HL-60/S4 treated with retinoic acid at 250 ng/mL for 4 days and 3 days (cell line): ENCODE results near the gene NCKIPSD.

Experiments used
- in situ Hi-C: fragments of 300-500 bp; cut with MboI; formaldehyde crosslinking; loops from 2 replicates; pipeline ENCODE4 v1.7.0; 2022; ENCODE audit warnings: low sequenced_read_pairs

The NCKIPSD gene

DNA sequence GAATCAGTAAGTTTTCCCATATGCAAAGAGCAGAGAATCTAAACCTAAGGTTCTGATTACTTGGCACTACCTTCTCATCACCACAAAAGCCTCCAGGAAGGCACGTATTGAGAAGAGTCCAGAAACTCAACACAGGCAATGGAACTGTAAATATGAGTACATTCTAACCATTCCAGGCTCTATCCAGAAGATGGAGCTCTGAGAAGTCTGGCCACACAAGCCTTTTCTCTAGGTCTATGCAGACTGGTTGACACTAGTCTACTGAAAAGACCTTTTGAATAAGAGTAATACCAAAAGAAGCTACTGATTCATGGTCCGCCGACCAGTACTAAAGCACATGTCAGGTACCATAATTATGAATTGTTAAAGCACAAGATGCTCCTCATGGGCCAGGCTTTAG lies 12.2 kb upstream of the NCKIPSD start:
- in situ Hi-C loops: no loop called here

DNA sequence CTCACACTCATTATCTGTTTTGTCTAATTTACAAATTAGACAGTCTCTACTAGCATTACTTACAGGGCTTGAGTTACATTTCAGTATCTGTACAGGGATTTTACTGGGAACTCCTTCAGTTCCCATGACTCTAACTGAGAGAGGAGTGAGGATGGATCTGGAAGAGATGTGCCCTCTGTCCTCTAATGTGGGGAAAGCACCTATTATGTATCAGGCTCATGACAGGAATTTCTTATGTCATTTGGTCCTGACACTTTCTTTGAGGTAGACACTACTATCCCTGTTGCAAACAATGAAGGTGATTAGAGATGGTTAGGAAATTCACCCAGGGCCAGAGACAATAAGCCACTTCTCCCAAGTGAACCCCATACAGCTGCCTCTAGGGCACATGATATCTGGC lies 10.9 kb upstream of the NCKIPSD start:
- in situ Hi-C loops: no loop called here

DNA sequence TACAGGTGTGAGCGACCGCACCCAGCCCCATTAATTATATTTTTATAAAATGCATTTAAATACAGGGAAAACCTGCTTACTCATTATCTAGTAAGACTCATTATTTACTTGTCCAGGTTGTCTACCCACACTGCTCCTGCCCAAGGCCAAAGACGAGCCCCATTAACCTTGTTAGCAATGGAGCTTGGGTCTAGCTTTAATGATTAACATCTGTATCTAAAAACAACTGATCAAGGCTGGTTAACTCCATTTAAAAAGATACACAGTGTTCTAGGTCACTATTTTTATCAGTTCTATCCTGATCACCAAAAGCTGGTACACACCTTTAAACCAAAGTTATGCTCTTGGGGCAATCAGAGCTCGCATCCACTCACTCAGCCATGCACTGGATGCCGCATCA lies 10.4 kb upstream of the NCKIPSD start:
- in situ Hi-C loops: no loop called here

DNA sequence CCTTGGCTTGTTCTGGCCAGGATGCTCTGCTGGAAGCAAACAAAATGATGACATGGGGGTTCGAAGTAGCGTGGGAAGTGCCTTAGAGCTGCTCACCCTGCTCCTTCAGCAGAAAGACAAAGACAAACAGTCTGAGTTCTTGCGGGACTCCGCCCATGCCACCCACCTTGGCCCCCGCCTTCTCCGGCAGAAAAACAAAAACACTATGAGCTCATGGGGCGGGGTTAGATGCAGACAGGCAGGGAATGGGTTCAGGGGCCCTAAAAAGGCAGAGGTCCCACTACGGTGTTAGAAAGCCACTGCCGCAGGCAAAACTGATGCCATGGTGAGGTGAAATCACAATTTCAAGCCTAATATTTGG lies 9.7 kb upstream of the NCKIPSD start:
- in situ Hi-C loops: no loop called here

DNA sequence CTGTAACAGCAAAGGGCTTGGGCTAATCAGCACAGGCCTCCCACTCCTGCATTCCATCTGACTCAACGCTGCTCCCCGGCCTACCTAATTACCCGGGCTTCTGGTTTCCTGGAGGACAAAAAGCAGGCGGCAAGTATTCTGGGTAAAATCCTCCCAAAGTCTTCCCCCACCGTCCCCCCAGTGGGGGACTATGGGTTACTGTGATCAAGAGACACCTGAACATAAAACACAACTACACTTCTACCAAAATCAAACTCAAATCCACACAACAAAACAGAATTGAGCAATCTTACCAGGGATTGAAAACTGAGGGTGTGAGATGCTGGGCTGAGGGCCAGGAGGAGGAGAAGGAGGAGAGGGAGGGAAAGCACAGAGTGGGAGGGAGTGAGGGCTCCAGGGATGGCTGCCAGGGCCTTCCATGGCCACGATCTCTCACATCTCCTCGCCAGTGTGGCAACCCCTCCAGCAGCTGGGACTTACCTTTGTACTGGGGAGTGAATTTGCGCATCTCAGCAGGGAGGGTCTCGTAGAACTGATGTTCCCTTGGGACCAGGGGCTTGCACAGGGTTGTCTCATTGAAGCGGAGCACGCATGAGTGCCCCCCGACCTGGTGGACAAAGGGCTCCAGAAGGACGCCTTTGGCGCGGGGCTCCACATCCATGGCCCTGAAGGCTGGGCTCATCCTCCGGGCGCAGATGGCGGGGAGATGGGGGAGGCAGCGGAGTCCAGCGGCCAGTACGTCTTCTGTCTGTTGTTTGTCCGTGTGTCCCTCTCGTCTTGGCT lies 9.1 kb upstream of the NCKIPSD start:
- in situ Hi-C loops: no loop called here

DNA sequence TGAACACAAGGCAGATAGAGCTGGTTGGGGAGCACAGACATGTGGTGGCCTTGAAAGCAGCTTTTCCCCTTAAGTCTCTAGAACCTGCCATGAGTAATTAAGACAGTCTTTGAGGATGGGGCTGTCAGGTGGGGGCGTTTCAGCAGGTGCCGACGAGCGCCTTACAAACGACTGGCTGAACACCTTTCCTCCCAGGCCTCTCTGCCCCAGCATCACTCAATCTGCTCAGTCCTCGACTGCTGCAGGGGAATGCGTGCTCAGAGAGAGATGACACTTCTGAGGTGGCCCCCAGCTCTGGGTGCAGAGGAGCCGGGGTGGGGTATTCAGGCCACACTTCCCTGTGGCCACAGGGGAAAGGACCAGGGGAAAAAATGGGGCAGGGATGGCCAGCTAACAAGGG lies 8.1 kb upstream of the NCKIPSD start:
- in situ Hi-C loops: no loop called here

DNA sequence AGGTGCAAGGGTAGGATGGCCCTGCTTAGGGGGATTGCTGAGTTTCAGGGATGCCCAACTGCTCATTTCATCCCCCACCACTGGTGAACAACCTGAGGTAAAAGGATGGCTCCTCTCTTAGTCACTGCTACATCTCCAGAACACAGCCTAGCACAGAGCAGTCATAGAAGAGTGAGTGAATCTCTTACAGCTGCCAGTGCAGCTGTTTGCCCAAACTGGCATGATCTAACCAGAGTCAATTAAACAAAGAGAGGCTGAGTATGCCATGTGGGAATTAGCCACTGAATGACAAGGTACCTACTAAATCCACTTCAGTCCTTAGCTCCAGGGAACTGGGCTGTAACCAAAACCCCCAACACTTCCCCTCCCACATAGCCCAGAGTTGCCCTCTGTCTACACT lies 6.8 kb upstream of the NCKIPSD start:
- in situ Hi-C loops: no loop called here

DNA sequence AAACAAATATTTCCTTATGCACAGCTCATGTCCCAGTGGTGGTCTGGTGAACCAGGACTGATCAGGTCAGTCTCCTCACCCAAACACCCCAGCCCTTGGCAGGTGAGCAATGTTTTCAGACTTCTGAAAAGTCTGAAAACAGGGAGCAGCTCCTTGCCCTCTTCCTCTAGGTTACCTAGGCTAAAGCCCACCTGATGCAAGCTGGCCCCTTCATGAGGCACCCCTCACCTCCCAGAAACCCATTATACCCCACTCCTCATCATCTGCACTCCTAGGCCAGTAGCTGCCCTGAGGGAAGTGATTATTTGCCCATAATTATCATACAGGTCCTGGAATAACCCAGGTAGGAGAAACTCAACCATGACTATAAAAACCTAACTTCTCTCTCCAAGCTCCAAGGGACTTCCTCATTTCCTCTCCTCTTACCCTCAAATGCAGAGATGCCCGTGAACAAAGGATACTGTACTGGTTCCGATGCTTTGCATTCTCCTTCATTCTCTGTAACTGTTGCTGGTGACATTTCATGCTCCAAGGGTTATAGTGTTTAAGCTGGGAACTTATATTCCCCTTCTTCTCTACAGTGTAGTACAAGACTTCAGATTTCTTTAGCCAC lies 5.2 kb upstream of the NCKIPSD start:
- in situ Hi-C loops: no loop called here

DNA sequence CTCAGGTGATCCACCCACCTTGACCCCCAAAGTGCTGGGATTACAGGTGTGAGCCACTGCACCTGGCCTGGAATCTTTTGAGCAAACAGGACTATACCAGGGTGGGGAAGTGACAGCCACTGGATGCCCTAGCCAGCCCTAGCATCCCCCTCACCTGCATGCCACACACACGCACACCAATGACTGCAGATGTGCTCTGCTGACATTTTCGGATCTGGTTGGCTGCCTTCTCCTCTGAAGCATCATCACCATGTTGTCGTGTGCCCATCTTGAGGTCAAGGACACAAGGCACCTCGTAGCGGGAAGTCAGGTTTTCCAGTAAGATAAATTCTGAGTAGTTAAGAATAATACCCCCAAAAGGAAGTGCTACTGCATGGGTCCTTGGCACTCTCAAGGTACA lies 3.7 kb upstream of the NCKIPSD start:
- in situ Hi-C loops: no loop called here

DNA sequence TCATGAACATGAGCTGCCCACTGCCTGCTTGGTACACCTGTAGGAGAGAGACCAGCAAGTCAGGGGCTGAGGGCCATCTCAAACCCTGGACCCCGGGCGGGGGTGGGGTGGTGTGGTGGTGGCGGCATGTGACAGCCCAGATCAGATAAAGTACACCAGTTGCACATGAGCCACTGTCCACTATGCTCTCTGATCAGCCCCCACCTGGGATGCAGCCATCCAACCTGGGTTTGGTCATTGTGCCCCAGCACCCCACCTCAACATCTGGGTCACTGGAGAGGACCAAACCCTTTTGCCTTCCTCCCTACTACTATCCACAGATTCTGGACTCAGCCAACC lies 3.0 kb upstream of the NCKIPSD start:
- in situ Hi-C loops: no loop called here

DNA sequence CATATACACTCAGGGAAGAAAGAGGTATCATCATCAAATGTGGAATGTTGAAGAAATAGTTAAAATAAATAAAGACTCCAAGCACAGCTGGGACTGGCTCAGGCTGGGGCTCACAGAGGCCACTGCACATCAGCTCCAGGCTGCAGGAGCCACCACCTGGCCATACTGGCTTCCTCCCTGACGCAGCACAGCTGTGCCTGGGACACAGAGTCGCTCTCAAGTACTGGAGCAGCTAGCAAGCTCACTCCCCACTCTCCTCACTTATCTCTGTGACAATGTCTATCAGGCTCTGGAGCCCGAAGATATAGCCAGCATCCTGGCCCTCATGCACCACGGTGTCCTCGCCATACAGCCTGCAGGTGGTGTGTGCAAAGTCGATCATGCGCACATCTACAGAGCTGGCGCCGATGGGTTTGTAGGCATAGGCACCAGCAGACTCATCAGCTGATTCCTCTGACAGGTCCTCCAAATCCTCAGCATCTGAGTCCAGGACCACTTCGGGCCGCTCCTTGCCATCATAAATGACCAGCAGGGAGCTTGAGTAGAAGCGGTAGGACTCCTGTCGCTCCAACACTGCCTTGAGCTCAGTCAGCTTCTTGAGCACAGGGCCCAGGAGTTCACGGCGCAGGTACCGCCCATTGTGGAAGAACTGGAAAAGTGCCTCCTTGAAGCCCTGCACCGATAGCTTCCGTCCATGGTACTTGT lies 2.5 kb upstream of the NCKIPSD start:
- in situ Hi-C loops: no loop called here

DNA sequence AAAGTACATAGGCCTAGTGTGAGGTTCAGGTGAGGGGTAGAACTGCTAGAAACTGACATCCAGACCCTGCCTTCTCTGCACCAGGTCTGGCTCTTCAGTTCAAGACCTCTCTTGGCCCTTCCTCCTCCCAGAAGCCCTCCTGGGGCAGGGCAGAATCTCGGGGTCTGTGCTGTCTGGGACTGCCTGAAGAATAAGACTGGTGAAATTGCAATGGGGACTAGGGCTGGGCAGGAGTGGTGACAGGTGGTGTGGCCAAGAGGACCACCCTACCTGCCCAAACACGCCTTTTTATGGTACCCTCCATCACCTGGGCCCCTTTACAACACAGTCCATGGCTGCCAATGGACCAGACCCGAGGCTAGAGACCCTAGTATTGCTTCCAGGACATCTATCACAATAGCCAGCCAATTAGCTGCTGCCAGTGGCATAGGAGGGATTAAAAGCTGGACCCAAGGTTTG lies 1.5 kb upstream of the NCKIPSD start:
- in situ Hi-C loops: no loop called here

DNA sequence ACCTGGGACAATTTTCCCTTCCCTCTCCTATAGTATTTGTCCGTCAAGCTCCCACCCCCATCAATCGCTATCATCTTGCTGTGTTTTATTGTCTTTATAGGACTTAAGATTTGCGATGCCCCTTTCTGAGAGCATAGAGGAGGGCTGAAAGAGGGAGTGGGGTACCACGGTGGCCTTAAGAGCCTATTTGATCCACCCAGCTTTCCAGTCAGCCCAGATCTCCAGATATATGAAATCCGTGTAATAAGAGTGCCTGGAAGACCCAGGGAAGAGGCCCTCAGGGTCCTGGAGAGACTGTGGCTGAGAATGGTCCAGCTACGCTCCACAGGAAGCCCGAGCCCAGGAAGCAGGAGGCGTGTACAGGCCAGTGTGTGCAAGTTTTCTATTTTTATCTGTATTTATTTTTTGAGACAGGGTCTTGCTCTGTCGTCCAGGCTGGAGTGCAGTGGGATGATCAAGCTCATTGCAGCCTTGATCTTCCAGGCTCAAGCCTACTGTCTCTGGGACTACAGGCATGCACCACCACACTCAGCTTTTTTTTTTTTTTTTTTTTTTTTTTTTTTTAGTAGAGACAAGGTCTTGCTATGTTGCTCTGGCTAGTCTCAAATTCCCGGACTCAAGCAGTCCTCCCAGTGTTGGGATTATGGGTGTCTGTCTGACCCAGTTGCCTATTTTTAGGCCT lies 964 bp upstream of the NCKIPSD start:
- in situ Hi-C loops: no loop called here

DNA sequence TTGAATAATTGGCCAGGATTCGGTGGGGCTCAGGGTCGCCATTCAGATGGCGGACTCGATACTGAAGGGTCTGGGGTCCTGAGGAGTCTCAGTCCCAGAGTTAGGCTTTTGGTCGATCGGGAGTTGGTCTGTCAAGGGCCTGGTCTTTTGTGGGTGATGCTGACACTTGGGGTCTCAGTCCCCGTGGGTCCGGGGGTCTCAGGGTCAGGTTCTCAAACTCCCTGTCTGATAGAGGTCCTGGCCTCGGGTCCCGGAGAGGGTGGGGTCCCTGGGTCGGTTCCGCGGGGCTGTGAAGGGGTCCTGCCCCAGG lies 467 bp downstream of the NCKIPSD start:
- in situ Hi-C loops: no loop called here

DNA sequence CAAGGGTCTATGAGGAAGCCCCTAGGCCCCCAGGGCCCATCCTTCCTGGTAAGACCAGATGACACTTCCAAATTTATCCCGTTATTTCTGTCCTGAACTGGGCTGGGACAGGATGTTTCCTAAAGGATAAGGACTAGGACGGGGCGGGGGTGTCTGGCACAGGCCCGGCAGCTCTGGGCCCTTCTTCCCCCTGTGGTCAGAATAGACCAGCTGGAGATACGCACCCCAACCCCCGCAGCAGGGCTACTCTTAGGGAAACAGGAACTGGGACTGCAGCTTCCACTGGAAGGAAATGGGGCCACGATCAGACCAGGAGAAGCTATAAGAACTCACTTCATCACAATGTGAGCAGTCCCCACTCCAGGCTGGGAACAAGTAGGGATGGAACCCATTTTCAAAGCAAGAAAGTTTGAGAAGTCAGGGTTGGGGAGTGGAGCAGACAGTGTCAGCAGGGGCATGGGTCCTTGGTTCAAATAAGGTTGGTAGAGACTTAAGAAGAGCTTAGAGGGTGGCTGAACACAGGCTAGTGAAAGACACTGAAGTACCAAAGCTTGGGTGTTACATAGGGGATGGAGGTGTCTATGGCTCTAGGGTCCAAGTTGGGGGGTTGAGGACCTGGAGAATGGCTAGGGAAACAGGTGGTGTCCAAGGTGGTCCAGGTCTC lies 1.1 kb downstream of the NCKIPSD start:
- in situ Hi-C loops: no loop called here

DNA sequence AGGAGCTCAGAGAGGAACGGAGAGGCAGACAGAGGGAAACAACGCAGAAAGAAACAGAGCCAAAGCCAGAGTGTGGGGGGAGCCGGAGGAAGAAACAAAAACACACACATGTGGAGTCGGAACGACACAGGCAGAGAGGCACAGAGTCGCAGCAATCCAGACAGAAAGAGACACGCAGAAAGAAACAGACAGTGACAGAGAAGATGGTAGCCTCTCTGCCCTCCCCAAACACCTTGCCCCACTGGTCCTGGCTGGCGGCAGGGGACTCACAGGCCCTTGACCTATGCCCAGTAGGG lies 1.7 kb downstream of the NCKIPSD start:
- in situ Hi-C loops: no loop called here

DNA sequence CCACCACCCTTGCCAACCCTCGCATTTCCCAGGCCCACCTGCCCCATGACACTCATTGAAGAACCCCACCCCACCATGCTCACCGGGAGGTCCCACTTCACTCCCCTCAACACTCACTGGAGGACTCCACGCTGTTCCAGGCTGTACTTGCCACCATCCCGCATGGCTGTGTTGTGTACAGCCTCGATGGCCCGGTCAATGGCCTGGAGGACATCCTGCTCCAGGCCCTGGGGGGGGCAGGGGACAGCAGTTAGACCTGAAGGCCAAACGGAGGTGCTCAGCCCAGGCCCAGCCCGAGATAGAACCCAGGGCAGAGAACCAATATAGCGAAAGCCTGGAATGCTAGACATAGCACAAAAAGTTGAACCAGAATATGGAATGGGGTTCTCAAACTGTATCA lies 2.9 kb downstream of the NCKIPSD start:
- in situ Hi-C loops: no loop called here

DNA sequence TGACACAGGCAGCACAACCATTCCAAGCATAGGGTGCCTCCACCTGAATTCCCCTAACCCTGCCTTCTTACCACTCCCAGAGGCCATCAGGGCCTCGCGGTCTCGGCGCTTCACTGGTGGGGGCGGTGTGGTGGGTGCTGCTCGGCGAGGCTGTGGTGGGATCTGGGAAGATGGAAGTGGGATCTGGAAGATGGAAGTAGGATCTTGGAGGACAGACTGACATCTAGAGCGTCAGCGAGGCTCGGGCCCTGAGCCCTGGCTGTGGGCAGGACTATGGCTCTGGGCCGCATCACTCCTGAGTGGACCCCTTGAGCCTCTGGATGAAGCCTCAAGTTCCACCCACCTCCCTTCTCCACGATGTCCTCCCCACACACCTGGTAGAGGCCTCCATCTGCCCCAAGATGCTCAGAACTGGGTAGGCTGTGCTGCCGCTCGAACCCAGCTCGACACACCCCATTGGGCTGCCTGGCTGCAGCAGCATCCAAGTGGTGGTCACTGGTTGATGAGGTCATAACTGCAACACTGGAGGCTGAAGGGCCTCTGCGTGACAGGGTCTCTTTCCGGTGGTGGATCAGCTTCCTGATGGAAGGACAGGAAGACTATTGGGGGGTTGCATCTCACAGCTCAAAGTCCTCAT lies 3.6 kb downstream of the NCKIPSD start:
- in situ Hi-C loops: no loop called here

DNA sequence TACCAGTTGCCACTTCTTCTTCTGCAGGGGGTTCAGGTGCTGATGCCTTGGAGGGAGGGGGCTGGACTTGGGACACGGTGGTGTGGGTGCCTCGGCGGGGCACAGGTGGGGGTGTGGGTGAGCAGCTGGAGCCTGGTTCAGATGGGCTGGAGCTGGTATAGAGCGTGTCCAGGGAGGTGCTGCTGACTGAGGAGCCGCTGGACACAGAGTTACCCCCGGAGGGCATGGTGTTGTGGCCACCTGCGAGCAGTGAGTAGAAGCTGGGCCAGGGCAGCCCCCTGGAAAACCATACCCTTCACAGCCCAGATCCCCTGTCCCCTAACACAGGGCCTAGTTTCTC lies 4.2 kb downstream of the NCKIPSD start:
- in situ Hi-C loops: no loop called here

DNA sequence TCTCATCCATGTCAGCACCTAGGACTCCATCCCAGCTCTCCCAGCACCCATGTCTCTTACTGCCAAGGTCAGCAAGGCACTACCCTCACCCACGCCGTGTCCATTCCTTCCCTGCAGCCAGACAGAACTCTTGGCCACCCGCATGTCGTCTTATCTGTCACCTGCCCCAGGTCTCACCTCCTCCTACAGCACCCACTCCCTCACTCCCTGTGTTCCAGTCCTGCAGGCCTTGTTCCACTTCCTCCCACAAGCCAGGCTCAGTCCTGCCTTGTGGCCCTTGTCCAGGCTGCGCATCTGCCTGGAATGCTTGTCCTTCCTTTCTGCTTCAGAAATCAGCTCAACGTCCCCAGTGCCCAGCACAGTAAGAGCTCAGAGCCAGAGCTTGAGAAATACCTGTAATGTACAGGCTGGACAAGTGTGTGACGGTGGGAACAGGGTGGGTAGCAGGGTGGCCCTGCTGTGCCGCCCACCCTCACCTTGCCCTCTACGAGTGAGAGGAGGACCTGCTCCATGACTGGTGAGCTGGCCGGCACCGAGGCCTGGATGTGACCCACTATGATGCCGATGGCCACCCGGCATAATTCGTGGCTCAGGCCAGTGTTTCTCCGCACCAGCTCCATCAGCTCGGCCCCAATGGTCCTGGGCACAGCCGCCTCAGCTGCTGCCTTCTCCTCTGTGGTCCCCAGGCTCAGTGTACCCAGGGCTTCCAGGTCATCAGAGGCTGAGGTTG lies 4.7 kb downstream of the NCKIPSD start:
- in situ Hi-C loops: no loop called here
